Peyer's patch (tissue), 4 donors: ENCODE data around the gene FTO.

Experiments
- CTCF ChIP-seq, 6 experiments: fragments of 450-650 bp in 4 of 6; fragments of 200-600 bp in 2 of 6; sonication (generic) in 1 of 6; IDR thresholded peaks; one replicate each; pipeline ENCODE4 v1.5.1; 2017 to 2019; ENCODE audit warnings: antibody characterized with exemption in 6 of 6, mild to moderate bottlenecking in 3 of 6, moderate library complexity in 1 of 6
- POLR2A ChIP-seq, 2 donors: fragments of 450-650 bp; IDR thresholded peaks; one replicate each; pipeline ENCODE4 v1.5.1; 2017; ENCODE audit warnings: antibody characterized with exemption in 2 of 2, mild to moderate bottlenecking in 2 of 2, moderate library complexity in 2 of 2

GRCh38 chr16:53913099-53913870 is 209.3 kb downstream of the FTO start:
- TF ChIP-seq CTCF (IDR thresholded peaks at IDR 0.05) (no peak), POLR2A (IDR thresholded peaks at IDR 0.05) (no peak)
